GM12875 (cell line): ENCODE results near the gene ID3.

Source experiments
- H3K4me3 ChIP-seq: one replicate; pipeline ENCODE4 v1.5.1; 2011; ENCODE audit warnings: low read depth, low read length, control low read depth
- CTCF ChIP-seq: IDR thresholded peaks from 2 replicates; pipeline ENCODE4 v1.5.1; 2011; ENCODE audit warnings: low read depth, mild to moderate bottlenecking, control low read depth, inconsistent platforms, low read length, moderate library complexity, borderline replicate concordance; ENCODE audit not compliant: insufficient read depth

The ID3 gene

GRCh38 chr1:23554127-23554480, 5.2 kb downstream of the ID3 start:
- no peak for TF ChIP-seq CTCF
- peak overlapping the region; percentile 48 for H3K4me3 ChIP-seq

DNA sequence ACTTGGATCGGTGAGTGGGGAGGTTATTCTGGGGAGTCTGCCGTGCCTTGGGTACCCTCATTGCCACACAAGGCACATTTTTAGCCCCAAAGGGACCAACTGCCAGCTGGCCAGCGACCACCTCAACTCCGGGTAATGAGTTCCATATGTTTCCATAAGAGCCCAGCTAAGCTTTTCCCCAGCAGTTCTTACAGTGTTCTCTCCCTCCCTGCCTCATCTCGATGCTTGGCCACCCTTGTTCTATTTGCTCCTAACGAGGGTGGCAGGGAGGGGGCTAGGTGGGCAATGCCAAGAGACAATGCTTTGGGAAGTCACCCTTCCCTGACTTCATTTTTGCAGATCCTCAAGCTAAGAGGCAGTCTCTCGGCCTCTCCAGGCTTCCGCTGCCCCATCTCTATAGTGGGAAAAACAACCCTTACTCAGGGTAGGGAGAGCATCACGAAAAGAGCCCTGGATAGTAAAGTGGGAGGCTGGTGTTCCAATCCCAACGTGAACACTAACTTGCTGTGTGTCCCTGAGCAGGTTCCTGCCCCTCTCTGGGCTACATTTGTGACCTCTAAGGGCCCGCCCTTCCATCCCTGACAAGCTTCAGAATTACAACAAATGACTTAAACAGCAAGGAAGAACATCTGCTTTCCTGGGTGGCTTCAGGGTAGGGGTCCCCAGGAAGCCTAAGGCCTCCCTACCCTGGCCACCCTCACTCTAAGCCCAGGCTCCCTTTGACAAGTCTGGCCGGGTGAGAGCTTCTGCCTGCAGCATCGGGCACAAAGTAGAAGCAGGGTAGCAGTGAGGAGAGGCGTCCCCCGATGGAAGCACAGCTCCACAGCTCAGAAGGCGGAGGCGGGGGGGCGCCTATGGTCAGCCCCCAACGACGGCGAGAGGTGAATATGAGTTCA, 5.8 kb downstream of the ID3 start:
- H3K4me3 ChIP-seq = peak overlapping the region; percentile 48
- TF ChIP-seq CTCF = no peak

DNA sequence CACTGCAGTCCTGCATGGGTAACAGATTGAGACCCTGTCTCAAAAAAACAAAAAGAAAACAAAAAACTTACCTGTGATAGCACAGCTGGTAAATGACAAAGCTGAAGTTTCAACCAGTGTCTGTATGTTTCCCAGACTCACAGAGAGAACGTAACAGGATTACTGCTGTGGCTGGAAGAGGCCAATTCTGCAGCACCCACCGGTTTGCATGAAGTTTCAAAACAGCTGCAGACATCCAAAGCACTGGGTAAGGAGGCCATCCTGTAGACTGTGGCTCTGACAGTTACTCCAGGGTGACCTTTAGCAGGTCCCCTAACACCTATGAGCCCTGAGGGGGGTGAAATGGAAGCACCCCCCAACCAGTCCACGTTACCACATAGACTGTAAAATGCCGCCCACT, 7.5 kb downstream of the ID3 start:
- TF ChIP-seq CTCF = no peak
- H3K4me3 ChIP-seq = no peak overlapping the region

- no peak for TF ChIP-seq CTCF
- no peak overlapping the region for H3K4me3 ChIP-seq
Observed at GRCh38 chr1:23548704-23549143, 10.6 kb downstream of the ID3 start.

DNA sequence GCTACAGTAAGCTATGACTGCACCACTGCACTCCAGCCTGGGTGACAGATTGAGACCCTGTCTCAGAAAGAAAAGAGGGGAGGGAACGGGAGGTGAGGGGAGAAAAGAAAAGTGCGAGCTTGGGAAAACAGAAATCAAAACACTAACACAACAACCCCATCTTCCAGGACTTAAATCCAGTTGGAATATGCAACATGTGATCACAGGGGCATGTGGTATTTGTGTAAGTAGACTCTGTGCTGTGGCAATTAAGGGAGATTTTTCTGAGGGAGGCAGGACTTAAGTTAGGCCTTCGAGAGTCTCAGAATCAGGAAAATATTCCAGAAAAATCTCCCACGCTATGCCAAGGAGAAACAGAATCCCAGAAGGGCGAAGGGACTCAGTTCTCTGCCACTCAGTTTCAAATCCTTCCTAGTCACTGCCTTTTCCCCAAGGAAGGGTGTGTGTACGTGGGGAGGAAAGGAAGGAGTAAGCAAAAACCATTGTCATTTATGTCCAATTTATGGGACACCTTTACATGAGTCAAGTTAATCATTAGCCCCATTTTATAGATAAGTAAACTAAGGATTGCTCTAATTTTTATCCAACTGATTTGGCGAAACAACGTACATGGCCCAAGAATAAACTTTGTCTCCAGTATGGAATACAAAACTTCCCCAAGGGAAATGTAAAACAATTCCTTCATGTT, 12.3 kb downstream of the ID3 start:
- H3K4me3 ChIP-seq = no peak overlapping the region

GRCh38 chr1:23545851-23546250, 13.4 kb downstream of the ID3 start:
- no peak overlapping the region for H3K4me3 ChIP-seq
- no peak for TF ChIP-seq CTCF

More for the DNA sequence above, 12.3 kb downstream of the ID3 start:
- no peak for TF ChIP-seq CTCF
